HG03378 (cell line): ENCODE results near the gene NACA2.
"Not testable (repeated sequence)": the region's sequence is repeated elsewhere in the genome, so short reads cannot be mapped to it uniquely, and the experiment has no call there.

Source experiments
- ATAC-seq: cut with Tn5 transposase; IDR thresholded peaks from one replicate; pipeline ENCODE4 v1.9.1; 2021; ENCODE audit warnings: mild to moderate bottlenecking, moderate library complexity; ENCODE audit not compliant: unreplicated experiment

NACA2 gene

GRCh38 chr17:61552560-61552959 lies 38.5 kb downstream of the NACA2 start:
- ATAC-seq, result not testable (repeated sequence)

DNA sequence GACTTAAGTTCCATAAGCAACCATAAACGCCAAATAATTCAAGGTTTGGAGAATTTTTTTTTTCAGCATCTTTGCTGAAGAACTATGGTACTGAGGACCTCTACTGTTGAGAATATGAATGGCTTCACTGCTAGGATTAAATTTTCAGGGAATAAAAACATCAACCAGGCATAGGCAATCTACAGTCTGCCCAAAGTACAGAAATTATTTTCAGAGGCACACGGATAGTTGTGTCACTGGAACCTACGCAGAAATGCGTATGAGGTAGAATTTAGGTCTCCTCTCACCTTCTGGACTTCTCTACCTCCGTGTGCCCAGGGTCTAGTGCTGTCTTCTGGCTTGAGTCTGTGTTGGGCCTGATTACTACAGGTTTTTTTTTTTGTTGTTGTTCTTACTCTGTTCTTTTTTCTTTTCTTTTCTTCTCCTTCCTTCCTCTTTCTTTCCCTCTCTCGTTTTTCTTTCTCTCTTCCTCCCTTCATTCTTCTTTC lies 39.7 kb downstream of the NACA2 start:
- no peak for ATAC-seq

- ATAC-seq, result no peak
Observed at GRCh38 chr17:61547113-61547512, 43.9 kb downstream of the NACA2 start.

DNA sequence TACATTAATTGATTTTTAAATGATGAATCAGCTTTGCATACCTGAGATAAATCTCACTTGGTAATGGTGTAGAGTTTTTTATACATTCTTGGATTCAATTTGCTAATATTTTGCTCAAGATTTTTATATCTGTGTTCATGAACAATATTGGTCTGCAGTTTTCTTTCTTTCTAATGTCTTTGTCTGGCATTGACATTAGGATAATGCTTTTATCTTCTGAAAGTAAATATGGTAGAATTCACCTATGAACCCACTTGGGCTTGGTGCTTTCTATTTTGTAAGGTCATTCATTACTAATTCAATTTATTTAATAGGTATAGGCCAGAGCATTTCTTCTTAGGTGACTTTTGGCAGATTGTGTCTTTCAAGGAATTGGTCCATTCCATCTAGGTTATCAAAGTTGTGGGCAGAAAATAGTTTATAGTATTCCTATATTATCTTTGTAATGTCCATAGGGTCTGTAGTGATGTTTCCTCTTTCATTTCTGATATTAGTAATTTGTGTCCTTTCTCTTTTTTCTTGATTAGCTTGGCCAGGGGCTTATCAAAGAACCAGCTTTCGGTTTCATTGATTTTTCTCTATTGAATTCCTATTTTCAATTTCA lies 45.6 kb downstream of the NACA2 start:
- no peak for ATAC-seq

DNA sequence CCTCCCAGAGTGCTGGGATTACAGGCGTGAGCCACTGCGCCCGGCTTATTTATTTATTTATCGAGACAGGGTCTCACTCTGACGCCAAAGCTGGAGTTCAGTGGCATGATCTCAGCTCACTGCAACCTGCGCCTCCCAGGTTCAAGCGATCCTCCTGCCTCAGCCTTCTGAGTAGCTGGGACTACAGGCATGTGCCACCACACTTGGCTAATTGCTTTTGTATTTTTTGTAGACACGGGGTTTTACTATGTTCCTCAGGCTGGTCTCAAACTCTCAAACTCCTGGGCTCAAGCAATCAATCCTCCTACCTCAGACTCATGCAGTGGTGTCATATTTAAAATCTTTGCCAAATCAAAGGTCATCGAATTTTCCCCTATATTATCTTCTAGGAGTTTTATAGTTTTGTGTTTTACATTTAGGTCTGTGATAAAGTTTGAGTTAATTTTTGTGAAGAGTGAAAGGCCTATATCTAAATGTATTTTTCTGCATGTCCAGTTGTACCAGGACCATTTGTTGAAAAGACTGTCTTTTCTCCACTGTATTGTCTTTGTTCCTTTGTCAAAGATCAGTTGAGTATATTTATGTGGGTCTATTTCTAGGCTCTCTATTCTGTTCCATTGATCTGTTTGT lies 47.1 kb downstream of the NACA2 start:
- no peak for ATAC-seq

DNA sequence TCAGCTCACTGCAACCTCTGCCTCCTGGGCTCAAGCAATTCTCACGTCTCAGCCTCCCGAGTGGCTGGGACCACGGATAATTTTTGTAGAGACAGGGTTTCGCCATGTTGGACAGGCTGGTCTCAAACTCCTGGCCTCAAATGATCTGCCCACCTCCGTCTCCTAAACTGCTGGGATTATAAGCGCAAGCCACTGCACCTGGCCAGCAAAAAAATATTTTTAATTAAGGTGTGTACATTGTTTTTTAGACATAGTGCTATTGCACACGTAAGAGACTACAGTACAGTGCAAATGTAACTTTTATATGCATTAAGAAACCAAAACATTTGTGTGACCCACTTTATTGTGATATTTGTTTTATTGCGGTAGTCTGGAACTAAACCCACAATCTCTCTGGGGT lies 49.0 kb downstream of the NACA2 start:
- no peak for ATAC-seq

DNA sequence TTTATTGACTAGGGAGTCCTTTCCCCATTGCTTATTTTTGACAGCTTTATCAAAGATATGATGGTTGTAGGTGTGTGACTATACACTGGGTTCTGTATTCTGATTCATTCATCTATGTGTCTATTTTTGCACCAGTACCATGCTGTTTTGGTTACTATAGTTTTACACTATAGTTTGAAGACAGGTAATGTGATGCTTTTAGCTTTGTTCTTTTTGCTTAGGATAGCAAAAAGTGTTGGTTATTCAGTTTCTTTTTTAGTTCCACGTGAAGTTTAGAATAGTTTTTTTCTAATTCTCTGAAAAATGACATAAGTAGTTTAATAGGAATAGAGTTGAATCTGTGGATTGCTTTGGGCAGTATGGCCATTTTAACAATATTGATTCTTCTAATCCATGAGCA lies 50.1 kb downstream of the NACA2 start:
- no peak for ATAC-seq
